HepG2 (cell line): ENCODE data around the gene ZFP36L2. TPM values are rescaled to one million over a fixed set of nuclear protein-coding genes. Genes with fewer than 3 reads are reported as not detected.

Source experiments
- CREM ChIP-seq, 2 experiments: sonication (generic) in 1 of 2; formaldehyde crosslinking in 1 of 2; IDR thresholded peaks; 2 replicates each; pipeline versions ENCODE4 v1.4.0 to v1.6.1; 2016 to 2020; ENCODE audit warnings: antibody characterized with exemption in 1 of 2, mild to moderate bottlenecking in 1 of 2, missing genetic modification reagents in 1 of 2
- HCFC1 ChIP-seq: fragments of 150-350 bp; IDR thresholded peaks from 2 replicates; pipeline ENCODE4 v1.6.1; 2014; ENCODE audit warnings: low read depth, low read length
- ISX ChIP-seq: sonication (generic); formaldehyde crosslinking; conservative IDR thresholded peaks from 2 replicates; pipeline ENCODE4 v1.5.0; 2020; ENCODE audit warnings: missing genetic modification reagents
- MED1 ChIP-seq: sonication (generic); formaldehyde crosslinking; IDR thresholded peaks from 2 replicates; pipeline ENCODE4 v1.4.0; 2020; ENCODE audit warnings: missing genetic modification reagents
- NR2F6 ChIP-seq, 2 experiments: IDR thresholded peaks; 2 replicates each; pipeline ENCODE4 v1.6.1; 2016; ENCODE audit warnings: antibody characterized with exemption in 1 of 2, mild to moderate bottlenecking in 1 of 2
- SIN3A ChIP-seq: IDR thresholded peaks from 2 replicates; pipeline ENCODE4 v1.6.1; 2011; ENCODE audit warnings: low read depth, mild to moderate bottlenecking, control low read depth, low read length, borderline replicate concordance
- SMARCC2 ChIP-seq: fragments of 450-650 bp; IDR thresholded peaks from 2 replicates; pipeline ENCODE4 v1.6.1; 2017; ENCODE audit warnings: antibody characterized with exemption, mild to moderate bottlenecking
- TGIF2 ChIP-seq: IDR thresholded peaks from 2 replicates; pipeline ENCODE4 v1.6.1; 2016; ENCODE audit warnings: control low read depth, missing compliant biosample characterization
- ZKSCAN8 ChIP-seq: IDR thresholded peaks from 2 replicates; pipeline ENCODE4 v1.6.1; 2016; ENCODE audit warnings: borderline replicate concordance, missing genetic modification reagents, missing compliant biosample characterization
- ZNF12 ChIP-seq: sonication (generic); formaldehyde crosslinking; IDR thresholded peaks from 2 replicates; pipeline ENCODE4 v1.5.0; 2020; ENCODE audit warnings: missing genetic modification reagents
- ZNF256 ChIP-seq: sonication (generic); formaldehyde crosslinking; conservative IDR thresholded peaks from 2 replicates; pipeline ENCODE4 v1.4.0; 2020; ENCODE audit warnings: missing genetic modification reagents
- ZNF3 ChIP-seq: IDR thresholded peaks from 2 replicates; pipeline ENCODE4 v1.7.0; 2017; ENCODE audit warnings: inconsistent platforms
- polyA plus RNA-seq, 8 experiments: library from polyadenylated mRNA; depleted of rRNA in 3 of 8; stranded (reverse) in 7 of 8; unstranded in 1 of 8; fragments of >200 nt; fragmentation: Illumina TruSeq in 4 of 8; extraction: Trizol in 4 of 8; gene quantifications; 2 replicates each; pipeline versions ENCODE4 v1.2.1 to v1.2.3, GENCODE V29; 2011 to 2016; ENCODE audit warnings: low read depth in 4 of 8, missing spikeins in 1 of 8, mixed read lengths in 1 of 8; ENCODE audit not compliant: insufficient read depth in 1 of 8
- total RNA-seq, 5 experiments: library from RNA; depleted of rRNA; stranded (reverse); fragments of >200 nt; fragmentation: Illumina TruSeq; extraction: Trizol; gene quantifications; 2 replicates each; pipeline ENCODE4 v1.2.3, GENCODE V29; 2016; ENCODE audit warnings: low read depth in 1 of 5
- TF ChIP-seq, protein P1 (sequence below), 2 experiments: fragments of 450-650 bp in 1 of 2; sonication (generic) in 1 of 2; formaldehyde crosslinking in 1 of 2; IDR thresholded peaks; 2 replicates each; pipeline versions ENCODE4 v1.6.1 to v1.8.0; 2016 to 2022; ENCODE audit warnings: antibody characterized with exemption in 1 of 2, mild to moderate bottlenecking in 1 of 2, missing genetic modification reagents in 1 of 2
- TF ChIP-seq, protein P2 (sequence below): sonication (generic); formaldehyde crosslinking; IDR thresholded peaks from 2 replicates; pipeline ENCODE4 v1.5.0; 2020; ENCODE audit warnings: mild to moderate bottlenecking, missing genetic modification reagents
- TF ChIP-seq, protein P3 (sequence below): fragments of 450-650 bp; IDR thresholded peaks from 2 replicates; pipeline ENCODE4 v1.6.1; 2016
- TF ChIP-seq, protein P4 (sequence below): sonication (generic); formaldehyde crosslinking; IDR thresholded peaks from 2 replicates; pipeline ENCODE4 v1.8.1; 2023; ENCODE audit warnings: missing genetic modification reagents, inconsistent platforms, borderline replicate concordance

The ZFP36L2 gene
- total and polyA plus RNA-seq, 2 of the 13 experiments (the other 11 are each of a cell fraction or from before 2014, with no cell fraction given): 11.2 to 21.8 TPM

DNA sequence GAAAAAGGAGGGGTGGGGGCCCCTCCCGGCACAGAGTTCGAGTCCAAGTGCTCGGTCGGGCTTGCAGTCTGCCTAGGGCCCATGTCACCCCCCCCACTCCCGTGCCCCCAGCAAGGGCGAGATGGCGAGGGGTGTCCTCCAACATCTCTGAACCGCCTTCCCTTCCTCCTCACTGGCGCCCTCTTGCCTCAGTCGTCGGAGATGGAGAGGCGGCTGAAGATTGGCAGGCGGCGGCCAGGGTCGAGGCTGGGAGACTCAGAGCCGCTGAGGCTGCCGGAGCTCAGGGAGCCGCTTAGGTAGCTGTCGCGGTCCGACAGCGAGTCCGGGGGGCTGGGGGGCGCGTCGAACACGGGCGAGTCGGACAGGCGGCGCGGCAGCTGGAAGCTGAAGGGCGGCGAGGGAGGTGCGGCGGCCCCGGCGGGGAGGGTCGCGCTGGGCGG lies 2.3 kb downstream of the ZFP36L2 start (continued):
- TF ChIP-seq, protein P1, sequence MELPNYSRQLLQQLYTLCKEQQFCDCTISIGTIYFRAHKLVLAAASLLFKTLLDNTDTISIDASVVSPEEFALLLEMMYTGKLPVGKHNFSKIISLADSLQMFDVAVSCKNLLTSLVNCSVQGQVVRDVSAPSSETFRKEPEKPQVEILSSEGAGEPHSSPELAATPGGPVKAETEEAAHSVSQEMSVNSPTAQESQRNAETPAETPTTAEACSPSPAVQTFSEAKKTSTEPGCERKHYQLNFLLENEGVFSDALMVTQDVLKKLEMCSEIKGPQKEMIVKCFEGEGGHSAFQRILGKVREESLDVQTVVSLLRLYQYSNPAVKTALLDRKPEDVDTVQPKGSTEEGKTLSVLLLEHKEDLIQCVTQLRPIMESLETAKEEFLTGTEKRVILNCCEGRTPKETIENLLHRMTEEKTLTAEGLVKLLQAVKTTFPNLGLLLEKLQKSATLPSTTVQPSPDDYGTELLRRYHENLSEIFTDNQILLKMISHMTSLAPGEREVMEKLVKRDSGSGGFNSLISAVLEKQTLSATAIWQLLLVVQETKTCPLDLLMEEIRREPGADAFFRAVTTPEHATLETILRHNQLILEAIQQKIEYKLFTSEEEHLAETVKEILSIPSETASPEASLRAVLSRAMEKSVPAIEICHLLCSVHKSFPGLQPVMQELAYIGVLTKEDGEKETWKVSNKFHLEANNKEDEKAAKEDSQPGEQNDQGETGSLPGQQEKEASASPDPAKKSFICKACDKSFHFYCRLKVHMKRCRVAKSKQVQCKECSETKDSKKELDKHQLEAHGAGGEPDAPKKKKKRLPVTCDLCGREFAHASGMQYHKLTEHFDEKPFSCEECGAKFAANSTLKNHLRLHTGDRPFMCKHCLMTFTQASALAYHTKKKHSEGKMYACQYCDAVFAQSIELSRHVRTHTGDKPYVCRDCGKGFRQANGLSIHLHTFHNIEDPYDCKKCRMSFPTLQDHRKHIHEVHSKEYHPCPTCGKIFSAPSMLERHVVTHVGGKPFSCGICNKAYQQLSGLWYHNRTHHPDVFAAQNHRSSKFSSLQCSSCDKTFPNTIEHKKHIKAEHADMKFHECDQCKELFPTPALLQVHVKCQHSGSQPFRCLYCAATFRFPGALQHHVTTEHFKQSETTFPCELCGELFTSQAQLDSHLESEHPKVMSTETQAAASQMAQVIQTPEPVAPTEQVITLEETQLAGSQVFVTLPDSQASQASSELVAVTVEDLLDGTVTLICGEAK (IDR thresholded peaks at IDR 0.05): no peak
- TF ChIP-seq, protein P1 (CRISPR knock-in tag; IDR thresholded peaks at IDR 0.05): no peak
- TF ChIP-seq, protein P2, sequence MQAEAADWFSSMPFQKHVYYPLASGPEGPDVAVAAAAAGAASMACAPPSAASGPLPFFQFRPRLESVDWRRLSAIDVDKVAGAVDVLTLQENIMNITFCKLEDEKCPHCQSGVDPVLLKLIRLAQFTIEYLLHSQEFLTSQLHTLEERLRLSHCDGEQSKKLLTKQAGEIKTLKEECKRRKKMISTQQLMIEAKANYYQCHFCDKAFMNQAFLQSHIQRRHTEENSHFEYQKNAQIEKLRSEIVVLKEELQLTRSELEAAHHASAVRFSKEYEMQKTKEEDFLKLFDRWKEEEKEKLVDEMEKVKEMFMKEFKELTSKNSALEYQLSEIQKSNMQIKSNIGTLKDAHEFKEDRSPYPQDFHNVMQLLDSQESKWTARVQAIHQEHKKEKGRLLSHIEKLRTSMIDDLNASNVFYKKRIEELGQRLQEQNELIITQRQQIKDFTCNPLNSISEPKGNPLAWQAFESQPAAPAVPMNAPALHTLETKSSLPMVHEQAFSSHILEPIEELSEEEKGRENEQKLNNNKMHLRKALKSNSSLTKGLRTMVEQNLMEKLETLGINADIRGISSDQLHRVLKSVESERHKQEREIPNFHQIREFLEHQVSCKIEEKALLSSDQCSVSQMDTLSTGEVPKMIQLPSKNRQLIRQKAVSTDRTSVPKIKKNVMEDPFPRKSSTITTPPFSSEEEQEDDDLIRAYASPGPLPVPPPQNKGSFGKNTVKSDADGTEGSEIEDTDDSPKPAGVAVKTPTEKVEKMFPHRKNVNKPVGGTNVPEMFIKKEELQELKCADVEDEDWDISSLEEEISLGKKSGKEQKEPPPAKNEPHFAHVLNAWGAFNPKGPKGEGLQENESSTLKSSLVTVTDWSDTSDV: no peak
- TF ChIP-seq ZNF3 (CRISPR knock-in tag): no peak
- TF ChIP-seq SMARCC2: no peak
- TF ChIP-seq ISX (CRISPR knock-in tag): no peak
- TF ChIP-seq, protein P3, sequence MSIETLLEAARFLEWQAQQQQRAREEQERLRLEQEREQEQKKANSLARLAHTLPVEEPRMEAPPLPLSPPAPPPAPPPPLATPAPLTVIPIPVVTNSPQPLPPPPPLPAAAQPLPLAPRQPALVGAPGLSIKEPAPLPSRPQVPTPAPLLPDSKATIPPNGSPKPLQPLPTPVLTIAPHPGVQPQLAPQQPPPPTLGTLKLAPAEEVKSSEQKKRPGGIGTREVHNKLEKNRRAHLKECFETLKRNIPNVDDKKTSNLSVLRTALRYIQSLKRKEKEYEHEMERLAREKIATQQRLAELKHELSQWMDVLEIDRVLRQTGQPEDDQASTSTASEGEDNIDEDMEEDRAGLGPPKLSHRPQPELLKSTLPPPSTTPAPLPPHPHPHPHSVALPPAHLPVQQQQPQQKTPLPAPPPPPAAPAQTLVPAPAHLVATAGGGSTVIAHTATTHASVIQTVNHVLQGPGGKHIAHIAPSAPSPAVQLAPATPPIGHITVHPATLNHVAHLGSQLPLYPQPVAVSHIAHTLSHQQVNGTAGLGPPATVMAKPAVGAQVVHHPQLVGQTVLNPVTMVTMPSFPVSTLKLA: no peak
- peak; percentile 49; the same call in 1 of the 2 replicates for TF ChIP-seq MED1
- TF ChIP-seq HCFC1: no peak
- no peak for TF ChIP-seq TGIF2 (CRISPR knock-in tag)
- no peak; the same call in 1 of the 2 replicates for TF ChIP-seq ZNF12 (CRISPR knock-in tag)
- TF ChIP-seq, protein P4, sequence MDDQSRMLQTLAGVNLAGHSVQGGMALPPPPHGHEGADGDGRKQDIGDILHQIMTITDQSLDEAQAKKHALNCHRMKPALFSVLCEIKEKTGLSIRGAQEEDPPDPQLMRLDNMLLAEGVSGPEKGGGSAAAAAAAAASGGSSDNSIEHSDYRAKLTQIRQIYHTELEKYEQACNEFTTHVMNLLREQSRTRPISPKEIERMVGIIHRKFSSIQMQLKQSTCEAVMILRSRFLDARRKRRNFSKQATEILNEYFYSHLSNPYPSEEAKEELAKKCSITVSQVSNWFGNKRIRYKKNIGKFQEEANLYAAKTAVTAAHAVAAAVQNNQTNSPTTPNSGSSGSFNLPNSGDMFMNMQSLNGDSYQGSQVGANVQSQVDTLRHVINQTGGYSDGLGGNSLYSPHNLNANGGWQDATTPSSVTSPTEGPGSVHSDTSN: no peak
- peak; percentile 64; the same call in 1 of the 2 replicates for TF ChIP-seq SIN3A
- no peak for TF ChIP-seq NR2F6 (IDR thresholded peaks at IDR 0.05)
- TF ChIP-seq NR2F6 (CRISPR knock-in tag; IDR thresholded peaks at IDR 0.05): 0 out of 2 replicates have a peak, but pooled peaks have one; percentile 37
- TF ChIP-seq ZNF256 (CRISPR knock-in tag): no peak
- no peak for TF ChIP-seq ZKSCAN8 (CRISPR knock-in tag)
- no peak for TF ChIP-seq CREM (IDR thresholded peaks at IDR 0.05)
- no peak for TF ChIP-seq CREM (CRISPR knock-in tag; IDR thresholded peaks at IDR 0.05)
